ENCODE measurements around the gene IFIT3.

IFIT3 gene

DNA sequence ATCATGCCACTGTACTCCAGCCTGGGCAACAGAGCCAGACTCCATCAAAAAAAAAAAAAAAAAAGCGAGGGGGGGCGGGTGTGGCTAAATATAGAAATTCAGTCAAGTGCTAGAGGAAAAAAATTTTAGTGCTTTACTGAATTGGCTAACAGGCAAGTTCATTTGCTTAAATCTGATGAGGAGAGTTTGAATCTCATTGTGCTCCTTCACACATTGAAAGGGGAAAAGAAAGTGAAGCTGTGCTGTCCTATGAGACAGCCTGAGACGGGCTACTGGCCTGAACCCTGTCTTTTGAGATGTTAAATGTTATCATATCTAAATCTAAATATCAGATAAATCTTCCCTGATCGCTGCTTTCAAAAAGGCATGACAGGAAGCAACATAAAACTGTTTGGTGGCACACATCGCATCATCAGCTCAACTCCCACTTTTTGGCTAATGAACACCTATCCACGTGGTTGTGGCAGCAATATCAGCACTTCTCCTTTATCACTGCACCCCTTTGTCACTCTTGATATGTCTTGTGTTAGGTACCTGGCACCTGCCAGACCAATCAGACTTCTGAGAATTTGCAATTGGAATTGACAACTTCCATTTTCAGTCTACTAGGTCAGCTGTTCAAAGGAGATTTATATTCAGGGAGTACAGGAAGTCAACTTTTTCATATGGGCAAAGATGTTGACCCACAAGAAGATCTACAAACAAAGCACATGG lies 36.1 kb downstream of the IFIT3 start:
- DNase-seq: no peak

DNA sequence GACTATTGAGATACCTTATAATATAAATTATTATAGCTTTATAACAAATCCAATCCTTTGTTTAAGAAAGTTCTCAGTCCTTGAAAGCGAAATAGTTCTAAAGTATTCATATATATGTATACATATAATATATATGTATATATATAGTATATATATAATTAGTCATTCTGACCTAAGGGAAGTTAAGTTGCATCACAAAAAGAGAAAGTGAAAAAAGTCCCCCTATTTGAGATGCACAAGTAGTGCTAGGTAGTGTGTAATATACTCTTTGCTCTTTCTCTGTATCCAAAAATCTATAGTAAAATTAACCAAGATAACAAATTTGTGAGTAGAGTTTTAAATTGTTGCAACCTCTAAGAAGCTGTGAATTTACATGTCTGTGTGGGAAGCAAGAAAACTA lies 36.7 kb downstream of the IFIT3 start:
- DNase-seq: no peak

- DNase-seq: no peak
These were observed 39.7 kb downstream of the IFIT3 start for GRCh38 chr10:89367529-89367928.

DNA sequence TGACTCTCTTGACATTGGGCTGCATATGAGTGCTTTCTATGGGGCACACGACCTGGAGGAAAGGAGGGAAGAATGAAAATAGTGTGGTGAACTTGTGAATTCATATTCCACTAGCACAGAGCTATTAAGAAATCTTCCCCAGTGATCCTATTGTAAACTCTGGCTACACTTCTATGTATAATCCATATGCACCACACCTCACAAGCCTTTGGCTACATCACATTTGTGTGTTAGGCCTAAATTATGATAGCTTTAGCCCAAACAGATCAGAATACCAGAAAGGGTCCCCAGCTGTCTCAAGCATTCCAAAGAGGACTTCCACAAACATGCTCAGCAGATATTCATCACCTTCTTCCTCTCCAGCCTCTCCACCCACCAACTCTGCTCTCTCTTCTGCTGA lies 40.3 kb downstream of the IFIT3 start:
- no peak for DNase-seq

GRCh38 chr10:89369156-89370105 lies 41.6 kb downstream of the IFIT3 start:
- DNase-seq: no peak

GRCh38 chr10:89371079-89371478 lies 43.3 kb downstream of the IFIT3 start:
- no peak for DNase-seq

DNA sequence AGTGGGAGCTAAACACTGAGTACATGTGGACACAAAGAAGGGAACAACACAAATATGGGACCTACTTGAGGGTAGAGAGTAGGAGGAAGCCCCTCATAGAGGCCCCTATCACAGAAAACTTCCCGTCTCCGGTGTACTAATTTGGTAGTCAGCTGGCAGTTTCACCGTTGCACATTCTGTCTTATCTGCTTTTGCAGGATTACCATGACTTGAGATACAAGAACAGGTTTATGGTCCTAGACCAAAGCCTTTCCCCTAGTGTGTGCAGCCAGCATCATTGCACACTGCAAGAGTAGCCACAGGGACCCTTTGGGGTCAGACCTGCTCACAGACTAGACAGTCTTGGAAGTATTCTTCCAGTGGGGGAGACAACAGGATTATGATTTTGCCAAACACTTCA lies 44.2 kb downstream of the IFIT3 start:
- no peak for DNase-seq

- no peak for DNase-seq
These were observed 46.3 kb downstream of the IFIT3 start for GRCh38 chr10:89373916-89374711.

DNA sequence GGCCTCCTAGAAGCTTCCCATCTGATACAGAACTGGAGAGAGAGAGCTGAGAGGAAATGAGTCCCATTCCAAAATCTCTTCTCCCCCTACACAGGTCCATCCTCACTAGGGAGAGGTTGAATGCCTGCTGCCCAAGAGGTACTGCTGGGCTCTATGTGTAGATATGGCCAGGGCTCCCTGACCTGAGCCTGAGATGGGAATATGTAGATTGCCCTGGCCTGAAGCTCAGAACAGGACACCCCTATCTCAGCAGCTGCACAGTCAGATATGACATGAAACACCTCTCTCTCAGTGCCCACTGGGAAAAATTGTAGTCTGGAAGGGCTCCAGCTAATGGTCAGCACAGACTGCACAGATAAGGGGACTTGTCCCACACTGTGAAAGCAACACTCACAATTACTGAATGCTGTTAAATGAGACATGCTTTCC lies 46.9 kb downstream of the IFIT3 start:
- DNase-seq: no peak

DNA sequence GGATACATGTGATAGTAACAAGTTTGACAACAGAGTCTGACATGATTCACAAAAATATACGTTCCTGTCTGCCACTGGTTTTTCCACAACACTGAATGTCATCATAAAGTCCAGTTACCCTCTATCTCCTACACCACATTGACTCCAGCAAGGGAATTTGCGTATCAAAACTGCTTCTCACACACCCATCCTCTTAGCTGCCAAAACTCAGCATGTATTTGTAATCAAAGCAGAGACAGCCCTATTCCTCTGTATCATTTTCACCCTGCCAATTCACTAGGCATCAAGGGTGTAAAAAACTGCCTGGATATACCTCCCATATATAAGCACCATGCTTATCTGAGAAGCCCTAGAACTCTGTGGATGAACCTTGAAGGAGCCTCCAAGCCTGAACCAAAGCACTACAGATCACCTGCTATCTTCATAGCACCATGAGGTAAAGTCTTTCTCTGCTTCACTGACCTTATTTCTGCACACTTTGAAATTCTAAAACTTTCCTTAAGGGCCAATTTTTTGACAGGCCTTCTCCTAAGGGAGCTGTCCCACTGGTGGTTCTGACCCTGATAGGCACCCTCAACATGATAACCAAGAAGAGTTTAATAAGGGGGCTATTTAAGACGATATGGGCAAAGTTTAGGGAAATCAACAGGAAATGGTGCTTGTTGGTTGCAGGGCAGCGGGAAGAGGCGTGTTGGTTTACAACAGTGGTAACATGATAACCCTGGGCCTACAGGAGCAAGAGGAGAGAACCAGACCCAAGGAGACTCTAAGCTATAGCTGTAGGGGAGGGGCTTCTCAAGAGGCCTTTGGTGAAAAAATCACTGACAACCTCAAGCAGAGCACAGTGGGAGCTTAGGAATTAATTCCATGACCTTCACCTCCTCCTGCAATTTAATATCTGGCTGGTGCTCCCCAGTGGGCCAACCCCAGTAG lies 50.2 kb downstream of the IFIT3 start, which contains the start of gene IFIT1B:
Gene IFIT1B, plus strand, starts transcription at position 352 of the 933 bp plus-strand sequence. Its CDS starts 80 bp downstream, at position 432.
- no peak for DNase-seq

GRCh38 chr10:89379103-89379502 lies 51.3 kb downstream of the IFIT3 start:
- no peak for DNase-seq

- no peak for DNase-seq
These were observed 55.0 kb downstream of the IFIT3 start for GRCh38 chr10:89382757-89383156.

GRCh38 chr10:89384474-89385340 lies 56.9 kb downstream of the IFIT3 start:
- no peak for DNase-seq

- DNase-seq: no peak
These were observed 61.0 kb downstream of the IFIT3 start for GRCh38 chr10:89388806-89389205.

DNA sequence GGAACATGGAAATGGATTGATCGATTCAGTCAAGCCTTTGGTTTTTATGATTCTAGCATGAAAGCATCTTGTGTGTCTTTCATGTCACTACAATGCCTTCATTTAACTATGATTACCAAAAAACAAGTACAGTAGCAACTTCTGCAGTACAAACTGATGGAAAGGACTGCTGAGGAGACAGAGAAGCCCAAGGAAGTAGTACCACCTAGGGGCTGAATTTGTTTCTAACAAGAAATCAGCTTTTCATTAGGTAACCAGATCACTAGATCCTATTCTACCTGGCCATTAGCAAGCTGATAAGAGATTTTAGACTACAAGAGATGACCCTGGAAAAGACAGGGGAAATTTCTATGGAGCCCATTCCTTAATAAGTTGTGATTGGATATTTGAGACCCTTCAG lies 61.5 kb downstream of the IFIT3 start:
- no peak for DNase-seq

Data from DMS 273 treated with DMSO at 0.1 percent for 48 hours (cell line).